ENCODE data around the gene PCSK6.

PCSK6 gene

DNA sequence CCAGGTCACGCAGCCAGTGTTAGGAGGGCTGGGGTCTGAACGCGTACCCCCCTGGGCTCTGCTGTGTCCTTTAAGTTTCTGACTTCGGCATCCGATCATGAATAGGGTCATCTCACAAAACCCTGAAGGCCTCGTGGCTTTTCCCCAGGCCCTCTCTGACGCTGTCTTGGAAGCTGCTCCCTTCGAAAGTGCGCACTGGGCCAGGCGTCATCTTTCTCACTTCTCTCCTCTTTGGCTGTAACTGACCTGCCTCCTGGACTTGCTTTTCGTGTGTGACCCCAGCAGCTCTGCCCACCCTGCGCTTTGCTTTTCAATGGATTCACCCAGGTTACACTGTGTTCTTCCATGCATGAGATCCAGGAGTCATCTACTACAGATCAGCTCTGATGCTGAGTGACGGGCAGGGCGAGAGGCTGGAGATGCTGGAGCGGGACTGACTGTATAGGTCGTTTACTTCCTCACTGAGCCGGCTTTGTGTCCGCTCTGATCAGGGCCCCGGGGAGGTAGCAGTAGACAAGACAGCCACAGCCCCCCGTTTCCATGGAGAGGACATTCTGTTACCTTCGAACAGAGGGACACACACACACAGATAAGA is 45.0 kb upstream of the PCSK6 start:
- no peak for ATAC-seq
- TF ChIP-seq SNAI2 (CRISPR knock-in tag; IDR thresholded peaks at IDR 0.05) (no peak), ZNF70 (CRISPR knock-in tag; IDR thresholded peaks at IDR 0.05) (no peak), ZNF8 (CRISPR knock-in tag; IDR thresholded peaks at IDR 0.05) (no peak), OSR1 (CRISPR knock-in tag; IDR thresholded peaks at IDR 0.05) (no peak), PPARA (CRISPR knock-in tag; IDR thresholded peaks at IDR 0.05; ENCODE audit: borderline replicate concordance) (no peak), TCF4 (CRISPR knock-in tag; IDR thresholded peaks at IDR 0.05; ENCODE audit: borderline replicate concordance) (no peak), ZFP30 (CRISPR knock-in tag; IDR thresholded peaks at IDR 0.05) (no peak), ARNTL (CRISPR knock-in tag; IDR thresholded peaks at IDR 0.05; ENCODE audit: borderline replicate concordance, low read depth) (no peak), ZNF565 (CRISPR knock-in tag; conservative IDR thresholded peaks at IDR 0.05; ENCODE audit: low read depth) (no peak), RARB (CRISPR knock-in tag; IDR thresholded peaks at IDR 0.05) (no peak), ISL1 (CRISPR knock-in tag; IDR thresholded peaks at IDR 0.05) (no peak), ZC3H10 (CRISPR knock-in tag; IDR thresholded peaks at IDR 0.05) (no peak), BACH2 (CRISPR knock-in tag; IDR thresholded peaks at IDR 0.05; ENCODE audit: borderline replicate concordance) (no peak), ESRRG (CRISPR knock-in tag; IDR thresholded peaks at IDR 0.05) (no peak)
- TF ChIP-seq, protein P1, sequence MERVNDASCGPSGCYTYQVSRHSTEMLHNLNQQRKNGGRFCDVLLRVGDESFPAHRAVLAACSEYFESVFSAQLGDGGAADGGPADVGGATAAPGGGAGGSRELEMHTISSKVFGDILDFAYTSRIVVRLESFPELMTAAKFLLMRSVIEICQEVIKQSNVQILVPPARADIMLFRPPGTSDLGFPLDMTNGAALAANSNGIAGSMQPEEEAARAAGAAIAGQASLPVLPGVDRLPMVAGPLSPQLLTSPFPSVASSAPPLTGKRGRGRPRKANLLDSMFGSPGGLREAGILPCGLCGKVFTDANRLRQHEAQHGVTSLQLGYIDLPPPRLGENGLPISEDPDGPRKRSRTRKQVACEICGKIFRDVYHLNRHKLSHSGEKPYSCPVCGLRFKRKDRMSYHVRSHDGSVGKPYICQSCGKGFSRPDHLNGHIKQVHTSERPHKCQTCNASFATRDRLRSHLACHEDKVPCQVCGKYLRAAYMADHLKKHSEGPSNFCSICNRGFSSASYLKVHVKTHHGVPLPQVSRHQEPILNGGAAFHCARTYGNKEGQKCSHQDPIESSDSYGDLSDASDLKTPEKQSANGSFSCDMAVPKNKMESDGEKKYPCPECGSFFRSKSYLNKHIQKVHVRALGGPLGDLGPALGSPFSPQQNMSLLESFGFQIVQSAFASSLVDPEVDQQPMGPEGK (CRISPR knock-in tag; IDR thresholded peaks at IDR 0.05; ENCODE audit: borderline replicate concordance), result no peak
- TF ChIP-seq, protein P2, sequence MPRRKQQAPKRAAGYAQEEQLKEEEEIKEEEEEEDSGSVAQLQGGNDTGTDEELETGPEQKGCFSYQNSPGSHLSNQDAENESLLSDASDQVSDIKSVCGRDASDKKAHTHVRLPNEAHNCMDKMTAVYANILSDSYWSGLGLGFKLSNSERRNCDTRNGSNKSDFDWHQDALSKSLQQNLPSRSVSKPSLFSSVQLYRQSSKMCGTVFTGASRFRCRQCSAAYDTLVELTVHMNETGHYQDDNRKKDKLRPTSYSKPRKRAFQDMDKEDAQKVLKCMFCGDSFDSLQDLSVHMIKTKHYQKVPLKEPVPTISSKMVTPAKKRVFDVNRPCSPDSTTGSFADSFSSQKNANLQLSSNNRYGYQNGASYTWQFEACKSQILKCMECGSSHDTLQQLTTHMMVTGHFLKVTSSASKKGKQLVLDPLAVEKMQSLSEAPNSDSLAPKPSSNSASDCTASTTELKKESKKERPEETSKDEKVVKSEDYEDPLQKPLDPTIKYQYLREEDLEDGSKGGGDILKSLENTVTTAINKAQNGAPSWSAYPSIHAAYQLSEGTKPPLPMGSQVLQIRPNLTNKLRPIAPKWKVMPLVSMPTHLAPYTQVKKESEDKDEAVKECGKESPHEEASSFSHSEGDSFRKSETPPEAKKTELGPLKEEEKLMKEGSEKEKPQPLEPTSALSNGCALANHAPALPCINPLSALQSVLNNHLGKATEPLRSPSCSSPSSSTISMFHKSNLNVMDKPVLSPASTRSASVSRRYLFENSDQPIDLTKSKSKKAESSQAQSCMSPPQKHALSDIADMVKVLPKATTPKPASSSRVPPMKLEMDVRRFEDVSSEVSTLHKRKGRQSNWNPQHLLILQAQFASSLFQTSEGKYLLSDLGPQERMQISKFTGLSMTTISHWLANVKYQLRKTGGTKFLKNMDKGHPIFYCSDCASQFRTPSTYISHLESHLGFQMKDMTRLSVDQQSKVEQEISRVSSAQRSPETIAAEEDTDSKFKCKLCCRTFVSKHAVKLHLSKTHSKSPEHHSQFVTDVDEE (CRISPR knock-in tag; IDR thresholded peaks at IDR 0.05), result no peak

DNA sequence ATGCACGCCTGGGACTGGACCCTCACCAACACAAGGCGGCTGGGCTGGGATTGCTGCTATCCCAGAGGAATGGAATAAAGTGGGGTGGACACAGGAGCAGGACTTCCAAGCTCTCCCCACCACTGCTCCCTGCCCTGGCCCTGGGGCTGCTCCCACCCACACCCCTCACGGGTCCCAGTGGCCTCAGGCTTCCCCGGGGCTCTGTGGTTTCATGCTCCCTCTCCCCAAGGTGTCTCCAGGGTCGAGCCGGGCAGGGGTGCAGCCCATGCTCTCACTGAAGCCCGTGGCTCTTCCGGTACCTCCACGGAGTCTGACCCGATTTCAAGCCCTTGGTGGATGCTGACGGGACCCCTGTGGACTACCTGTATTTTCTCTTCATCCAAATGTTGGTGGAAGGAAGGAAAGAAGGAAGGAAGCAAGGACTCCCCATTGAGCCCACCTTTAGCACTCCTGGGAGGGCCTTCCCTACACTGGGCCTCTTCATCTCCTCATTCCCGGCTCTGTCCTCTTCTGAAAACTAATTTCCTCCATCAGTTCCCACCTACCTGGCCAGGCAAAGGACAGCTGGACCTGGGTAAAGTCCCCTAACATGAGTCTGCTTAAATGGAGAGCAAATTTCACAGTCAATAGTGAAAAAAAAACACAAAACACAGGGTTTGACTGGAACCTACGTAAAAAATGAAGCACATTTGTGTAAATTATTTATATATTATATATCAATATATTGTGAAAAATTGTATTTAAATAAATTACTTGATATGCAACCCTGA is 44.0 kb upstream of the PCSK6 start:
- no peak for TF ChIP-seq ZC3H10 (CRISPR knock-in tag; IDR thresholded peaks at IDR 0.05)
- TF ChIP-seq, protein P3, sequence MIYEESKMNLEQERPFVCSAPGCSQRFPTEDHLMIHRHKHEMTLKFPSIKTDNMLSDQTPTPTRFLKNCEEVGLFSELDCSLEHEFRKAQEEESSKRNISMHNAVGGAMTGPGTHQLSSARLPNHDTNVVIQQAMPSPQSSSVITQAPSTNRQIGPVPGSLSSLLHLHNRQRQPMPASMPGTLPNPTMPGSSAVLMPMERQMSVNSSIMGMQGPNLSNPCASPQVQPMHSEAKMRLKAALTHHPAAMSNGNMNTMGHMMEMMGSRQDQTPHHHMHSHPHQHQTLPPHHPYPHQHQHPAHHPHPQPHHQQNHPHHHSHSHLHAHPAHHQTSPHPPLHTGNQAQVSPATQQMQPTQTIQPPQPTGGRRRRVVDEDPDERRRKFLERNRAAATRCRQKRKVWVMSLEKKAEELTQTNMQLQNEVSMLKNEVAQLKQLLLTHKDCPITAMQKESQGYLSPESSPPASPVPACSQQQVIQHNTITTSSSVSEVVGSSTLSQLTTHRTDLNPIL (CRISPR knock-in tag; IDR thresholded peaks at IDR 0.05; ENCODE audit: low read depth), result no peak
- ATAC-seq, result no peak

DNA sequence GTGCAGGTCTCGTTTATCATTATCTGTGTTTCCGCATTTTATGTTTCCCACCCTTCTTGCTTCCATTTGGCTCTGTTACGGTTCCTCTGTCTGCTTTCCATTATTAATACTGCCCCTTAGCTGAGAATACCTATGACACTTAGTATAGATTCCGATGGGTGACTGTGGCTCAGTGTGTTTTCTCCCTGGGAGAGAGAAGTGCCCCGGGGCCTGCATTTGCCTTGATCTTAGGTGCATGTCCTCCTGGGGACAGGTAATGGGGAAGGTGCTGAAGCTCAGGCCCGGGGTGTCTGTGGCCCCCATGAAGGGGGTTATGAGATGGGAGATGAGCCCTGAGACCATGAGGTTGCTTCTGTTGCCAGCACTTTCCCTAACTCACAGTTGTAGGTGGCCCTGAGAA is 43.4 kb upstream of the PCSK6 start:
- TF ChIP-seq OSR1 (CRISPR knock-in tag; IDR thresholded peaks at IDR 0.05) (no peak), ZFP30 (CRISPR knock-in tag; IDR thresholded peaks at IDR 0.05) (no peak), ZNF565 (CRISPR knock-in tag; conservative IDR thresholded peaks at IDR 0.05; ENCODE audit: low read depth) (no peak), ISL1 (CRISPR knock-in tag; IDR thresholded peaks at IDR 0.05) (no peak)
- TF ChIP-seq, protein P2 (CRISPR knock-in tag; IDR thresholded peaks at IDR 0.05), result no peak
- ATAC-seq, result no peak

DNA sequence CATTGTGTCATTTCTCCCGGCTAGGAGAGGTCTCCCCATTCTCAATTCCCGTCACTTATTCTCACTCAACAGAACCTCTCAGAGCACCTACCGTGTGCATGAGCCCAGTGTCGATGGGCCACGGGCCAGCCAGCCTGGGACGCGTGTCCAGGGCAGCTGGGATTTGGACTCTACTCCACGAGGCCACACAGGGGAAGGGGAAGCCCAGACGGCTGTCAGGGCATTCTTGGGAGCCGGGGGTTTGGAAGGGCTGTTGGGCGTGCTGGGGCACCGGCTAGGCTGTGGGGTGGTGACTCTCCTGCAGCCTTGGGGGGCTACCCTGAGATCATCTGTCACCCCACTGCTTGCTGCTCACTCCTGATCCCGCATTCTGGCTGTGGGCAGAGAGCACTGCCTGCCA is 41.7 kb upstream of the PCSK6 start:
- TF ChIP-seq ARNTL (CRISPR knock-in tag; IDR thresholded peaks at IDR 0.05; ENCODE audit: borderline replicate concordance, low read depth), result no peak
- TF ChIP-seq GLIS3 (CRISPR knock-in tag; IDR thresholded peaks at IDR 0.05), result no peak
- no peak for TF ChIP-seq ZNF8 (CRISPR knock-in tag; IDR thresholded peaks at IDR 0.05)
- TF ChIP-seq SNAI2 (CRISPR knock-in tag; IDR thresholded peaks at IDR 0.05), result no peak
- TF ChIP-seq PPARA (CRISPR knock-in tag; IDR thresholded peaks at IDR 0.05; ENCODE audit: borderline replicate concordance), result no peak
- no peak for TF ChIP-seq ZFP3 (CRISPR knock-in tag; IDR thresholded peaks at IDR 0.05)
- TF ChIP-seq, protein P2 (CRISPR knock-in tag; IDR thresholded peaks at IDR 0.05), result no peak
- no peak for ATAC-seq

Data from SK-N-SH treated with all-trans-retinoic acid at 6 μM for 48 hours (cell line).